HCT116 (cell line): ENCODE results near the gene PPM1H. TPM values are rescaled to one million over a fixed set of nuclear protein-coding genes. Genes with fewer than 3 reads are reported as not detected.

Experiments
- ATAC-seq: fragments of 200-7000 bp; cut with Tn5 transposase; 2 replicates; pipeline ENCODE4 v1.9.1; 2020; ENCODE audit warnings: mild to moderate bottlenecking, moderate library complexity
- BruUV-seq: library from RNA; stranded (reverse); fragments of 400-500 nt; replicated peaks from 2 replicates; lab custom pipeline; 2021; lab: Mats Ljungman, UMichigan
- CTCF ChIA-PET: fragments of 300-600 bp; sonication (Branson Sonifier 250); formaldehyde crosslinking; loops from one replicate; lab custom pipeline; 2021; ENCODE audit warnings: antibody characterized with exemption; lab: Charles Lee
- POLR2A ChIA-PET: fragments of 300-600, 350-600 bp; sonication (Branson Sonifier 250); formaldehyde crosslinking; loops from one replicate; lab custom pipeline; 2021; ENCODE audit warnings: antibody characterized with exemption; lab: Charles Lee
- RAD21 ChIA-PET, 2 experiments: fragments of 300-600 bp; sonication (Branson Sonifier 250); formaldehyde crosslinking; loops; one replicate each; lab custom pipeline; 2023; ENCODE audit warnings: low total read pairs in 2 of 2; ENCODE audit not compliant: uncharacterized antibody in 2 of 2, unreplicated experiment in 2 of 2, low non-redundant PET in 1 of 2; lab: Charles Lee
- DNase-seq: peaks from one replicate; pipeline ENCODE4 v3.0.0-alpha.2; 2010; ENCODE audit warnings: low read depth, low spot score
- H2AFZ ChIP-seq: fragments of 200-600 bp; shearing (Covaris generic), sonication (generic); 2 replicates; pipeline ENCODE4 v1.6.1; 2017; ENCODE audit warnings: low read depth, mixed run types, mixed read lengths, antibody characterized with exemption, low read length; ENCODE audit not compliant: poor library complexity, severe bottlenecking
- H3K27ac ChIP-seq: 2 replicates; pipeline ENCODE4 v1.5.1; 2012; ENCODE audit warnings: low read depth, low read length
- H3K27me3 ChIP-seq: fragments of 200-600 bp; sonication (generic); 2 replicates; pipeline ENCODE4 v1.6.1; 2016; ENCODE audit warnings: mixed run types, low read length, mixed read lengths; ENCODE audit not compliant: insufficient read depth
- H3K36me3 ChIP-seq, 2 experiments: fragments of 200-500 bp in 1 of 2; fragments of 200-600 bp in 1 of 2; sonication (Bioruptor generic) in 1 of 2; sonication (generic) in 1 of 2; 2 replicates each; pipeline versions ENCODE4 v1.5.1 to v1.6.1; 2014 to 2016; ENCODE audit warnings: low read length in 2 of 2, inconsistent platforms in 1 of 2, mixed read lengths in 1 of 2, mixed run types in 1 of 2; ENCODE audit not compliant: insufficient read depth in 2 of 2, control insufficient read depth in 1 of 2
- H3K4me1 ChIP-seq, 2 experiments: fragments of 200-600 bp in 1 of 2; sonication (generic) in 1 of 2; 2 replicates each; pipeline versions ENCODE4 v1.5.1 to v1.6.1; 2012 to 2017; ENCODE audit warnings: low read length in 2 of 2, inconsistent platforms in 1 of 2, mild to moderate bottlenecking in 1 of 2, mixed read lengths in 1 of 2, mixed run types in 1 of 2, moderate library complexity in 1 of 2; ENCODE audit not compliant: insufficient read depth in 2 of 2, control insufficient read depth in 1 of 2
- H3K4me2 ChIP-seq: fragments of 200-600 bp; sonication (generic); 2 replicates; pipeline ENCODE4 v1.6.1; 2017; ENCODE audit warnings: mixed run types, low read length, mixed read lengths
- H3K4me3 ChIP-seq, 2 experiments: fragments of 200-600 bp in 1 of 2; sonication (generic) in 1 of 2; replicated peaks in 1 of 2; 2 replicates each; pipeline ENCODE4 v1.5.1; 2011 to 2016; ENCODE audit warnings: low read length in 2 of 2, control low read depth in 1 of 2, low read depth in 1 of 2, mild to moderate bottlenecking in 1 of 2, mixed read lengths in 1 of 2, mixed run types in 1 of 2
- H3K79me2 ChIP-seq: fragments of 200-600 bp; sonication (generic); 2 replicates; pipeline ENCODE4 v1.6.1; 2017; ENCODE audit warnings: mild to moderate bottlenecking, mixed run types, low read length, moderate library complexity, mixed read lengths; ENCODE audit not compliant: insufficient read depth
- H3K9ac ChIP-seq: fragments of 200-600 bp; sonication (generic); 2 replicates; pipeline ENCODE4 v1.6.1; 2016; ENCODE audit warnings: low read length, mixed read lengths
- H3K9me2 ChIP-seq: fragments of 200-600 bp; sonication (generic), shearing (Covaris generic); 2 replicates; pipeline ENCODE4 v1.6.1; 2017; ENCODE audit warnings: mixed run types, mild to moderate bottlenecking, moderate library complexity; ENCODE audit not compliant: insufficient read depth
- H3K9me3 ChIP-seq, 2 experiments: fragments of 200-500 bp in 1 of 2; fragments of 200-600 bp in 1 of 2; sonication (Bioruptor generic) in 1 of 2; sonication (generic) in 1 of 2; 2 replicates each; pipeline ENCODE4 v1.6.1; 2014 to 2017; ENCODE audit warnings: low read length in 2 of 2, mixed read lengths in 2 of 2, inconsistent platforms in 1 of 2, low read depth in 1 of 2, mild to moderate bottlenecking in 1 of 2, mixed run types in 1 of 2, moderate library complexity in 1 of 2; ENCODE audit not compliant: control insufficient read depth in 1 of 2, insufficient read depth in 1 of 2
- H4K20me1 ChIP-seq: fragments of 200-600 bp; sonication (generic), shearing (Covaris generic); 2 replicates; pipeline ENCODE4 v1.6.1; 2017; ENCODE audit warnings: mixed run types, mild to moderate bottlenecking, moderate library complexity; ENCODE audit not compliant: insufficient read depth
- CBX3 ChIP-seq: IDR thresholded peaks from 2 replicates; pipeline ENCODE4 v1.6.1; 2012; ENCODE audit warnings: low read depth
- ELF1 ChIP-seq: IDR thresholded peaks from 2 replicates; pipeline ENCODE4 v1.6.1; 2012; ENCODE audit warnings: low read depth, borderline replicate concordance
- EZH2 ChIP-seq: fragments of 200-600 bp; sonication (generic); IDR thresholded peaks from 2 replicates; pipeline ENCODE4 v1.6.1; 2017; ENCODE audit warnings: antibody characterized with exemption, mixed run types
- FOSL1 ChIP-seq: IDR thresholded peaks from 2 replicates; pipeline ENCODE4 v1.6.1; 2012; ENCODE audit warnings: low read depth
- JUND ChIP-seq: IDR thresholded peaks from 2 replicates; pipeline ENCODE4 v1.6.1; 2012
- POLR2A ChIP-seq: IDR thresholded peaks from 2 replicates; pipeline ENCODE4 v1.7.0; 2011; ENCODE audit warnings: borderline replicate concordance; ENCODE audit not compliant: insufficient read depth, insufficient read length; ENCODE audit errors: extremely low read depth
- SIN3A ChIP-seq: IDR thresholded peaks from 2 replicates; pipeline ENCODE4 v1.6.1; 2012; ENCODE audit warnings: low read depth
- SRF ChIP-seq: IDR thresholded peaks from 2 replicates; pipeline ENCODE4 v1.6.1; 2012; ENCODE audit warnings: low read depth
- TCF7L2 ChIP-seq: IDR thresholded peaks from 2 replicates; pipeline ENCODE4 v1.7.0; 2011; ENCODE audit warnings: borderline replicate concordance, inconsistent platforms; ENCODE audit not compliant: insufficient read depth, insufficient read length; ENCODE audit errors: extremely low read depth
- ZFX ChIP-seq: fragments of 450-650 bp; IDR thresholded peaks from 2 replicates; pipeline ENCODE4 v1.6.1; 2017
- intact Hi-C: fragments of 100-400 bp; cut with micrococcal nuclease; formaldehyde crosslinking; loops from 2 replicates; pipeline ENCODE4 v1.10.0; 2022
- total RNA-seq: library from RNA; stranded (reverse); gene quantifications from one replicate; pipeline ENCODE4 v1.2.1, GENCODE V29; 2021; ENCODE audit not compliant: unreplicated experiment
- TF ChIP-seq, protein P1 (sequence below): IDR thresholded peaks from 2 replicates; pipeline ENCODE4 v1.6.1; 2012; ENCODE audit warnings: low read depth
- TF ChIP-seq, protein P2 (sequence below): IDR thresholded peaks from 2 replicates; pipeline ENCODE4 v1.6.1; 2011; ENCODE audit warnings: mild to moderate bottlenecking, low read length, moderate library complexity; ENCODE audit not compliant: insufficient replicate concordance; ENCODE audit errors: extremely low read depth
- TF ChIP-seq, protein P3 (sequence below): IDR thresholded peaks from 2 replicates; pipeline ENCODE4 v1.6.1; 2012
- TF ChIP-seq, protein P4 (sequence below): IDR thresholded peaks from 2 replicates; pipeline ENCODE4 v1.6.1; 2012

Gene PPM1H
- total RNA-seq, 1 experiment from 2014 or later = 8.0 TPM

DNA sequence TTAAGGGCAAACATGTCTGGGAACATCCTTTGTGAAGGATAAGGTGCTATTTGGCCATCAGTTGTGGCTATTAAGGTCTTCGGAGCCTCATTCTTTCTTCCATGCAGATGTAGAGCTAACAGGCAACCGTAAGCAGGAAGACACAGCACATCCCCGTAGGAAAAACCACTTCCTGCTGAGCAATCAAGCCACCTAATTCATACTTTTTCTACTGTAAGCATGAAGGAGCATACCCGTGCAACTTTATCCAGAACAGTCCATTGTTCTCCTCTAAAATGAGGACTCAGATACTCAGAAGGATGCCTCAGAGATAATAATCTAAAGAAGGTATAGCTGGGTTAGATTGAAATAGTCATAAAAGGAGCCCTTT lies 232.0 kb downstream of the PPM1H start:
- BruUV-seq = no TSS peak

DNA sequence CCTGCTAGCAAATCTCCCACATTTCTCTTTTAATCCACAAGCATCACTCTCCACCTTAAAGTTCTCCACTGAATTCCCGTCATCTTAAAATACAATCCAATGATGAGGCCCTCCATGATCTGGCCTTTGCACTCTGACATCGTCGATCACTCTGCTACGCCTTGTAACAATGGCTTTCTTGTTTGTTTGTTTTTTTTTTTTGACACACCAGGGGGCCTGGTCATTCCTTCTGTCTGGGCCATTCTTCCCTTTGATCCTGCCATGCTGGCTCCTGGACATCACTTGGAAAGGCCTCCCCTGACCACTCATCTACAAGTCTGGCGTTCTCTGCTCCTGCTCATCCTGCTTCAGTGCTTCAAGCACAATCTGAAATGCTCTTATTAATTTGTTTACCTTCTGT lies 233.5 kb downstream of the PPM1H start:
- no peaks in the 10 kb centered on the region for H3K36me3 ChIP-seq
- no peak overlapping the region for H3K27ac ChIP-seq
- POLR2A ChIA-PET = no interaction called here
- ATAC-seq = no peak
- intact Hi-C loops = no loop called here
- H3K4me1 ChIP-seq = peaks cover 10 to 35% of the 10 kb centered on the region in 2 experiments; a peak in 3 of 4 replicates
- H2AFZ ChIP-seq = no peak overlapping the region
- no peaks in the 10 kb centered on the region for H3K27me3 ChIP-seq
- no peak for DNase-seq
- no peaks in the 10 kb centered on the region for H3K9me3 ChIP-seq
- no peak overlapping the region for H3K9ac ChIP-seq
- CTCF ChIA-PET = no interaction called here
- H4K20me1 ChIP-seq = no peaks in the 10 kb centered on the region
- peak overlapping the region; percentile 34; the same call in 1 of the 2 replicates for H3K4me2 ChIP-seq
- no peaks in the 10 kb centered on the region for H3K79me2 ChIP-seq
- no peak for TF ChIP-seq SIN3A
- no peak for TF ChIP-seq JUND
- no peak for TF ChIP-seq POLR2A
- no peak for TF ChIP-seq CBX3
- no peak for TF ChIP-seq EZH2
- no peak for TF ChIP-seq ZFX
- TF ChIP-seq, protein P1, sequence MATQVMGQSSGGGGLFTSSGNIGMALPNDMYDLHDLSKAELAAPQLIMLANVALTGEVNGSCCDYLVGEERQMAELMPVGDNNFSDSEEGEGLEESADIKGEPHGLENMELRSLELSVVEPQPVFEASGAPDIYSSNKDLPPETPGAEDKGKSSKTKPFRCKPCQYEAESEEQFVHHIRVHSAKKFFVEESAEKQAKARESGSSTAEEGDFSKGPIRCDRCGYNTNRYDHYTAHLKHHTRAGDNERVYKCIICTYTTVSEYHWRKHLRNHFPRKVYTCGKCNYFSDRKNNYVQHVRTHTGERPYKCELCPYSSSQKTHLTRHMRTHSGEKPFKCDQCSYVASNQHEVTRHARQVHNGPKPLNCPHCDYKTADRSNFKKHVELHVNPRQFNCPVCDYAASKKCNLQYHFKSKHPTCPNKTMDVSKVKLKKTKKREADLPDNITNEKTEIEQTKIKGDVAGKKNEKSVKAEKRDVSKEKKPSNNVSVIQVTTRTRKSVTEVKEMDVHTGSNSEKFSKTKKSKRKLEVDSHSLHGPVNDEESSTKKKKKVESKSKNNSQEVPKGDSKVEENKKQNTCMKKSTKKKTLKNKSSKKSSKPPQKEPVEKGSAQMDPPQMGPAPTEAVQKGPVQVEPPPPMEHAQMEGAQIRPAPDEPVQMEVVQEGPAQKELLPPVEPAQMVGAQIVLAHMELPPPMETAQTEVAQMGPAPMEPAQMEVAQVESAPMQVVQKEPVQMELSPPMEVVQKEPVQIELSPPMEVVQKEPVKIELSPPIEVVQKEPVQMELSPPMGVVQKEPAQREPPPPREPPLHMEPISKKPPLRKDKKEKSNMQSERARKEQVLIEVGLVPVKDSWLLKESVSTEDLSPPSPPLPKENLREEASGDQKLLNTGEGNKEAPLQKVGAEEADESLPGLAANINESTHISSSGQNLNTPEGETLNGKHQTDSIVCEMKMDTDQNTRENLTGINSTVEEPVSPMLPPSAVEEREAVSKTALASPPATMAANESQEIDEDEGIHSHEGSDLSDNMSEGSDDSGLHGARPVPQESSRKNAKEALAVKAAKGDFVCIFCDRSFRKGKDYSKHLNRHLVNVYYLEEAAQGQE = no peak
- TF ChIP-seq, protein P2, sequence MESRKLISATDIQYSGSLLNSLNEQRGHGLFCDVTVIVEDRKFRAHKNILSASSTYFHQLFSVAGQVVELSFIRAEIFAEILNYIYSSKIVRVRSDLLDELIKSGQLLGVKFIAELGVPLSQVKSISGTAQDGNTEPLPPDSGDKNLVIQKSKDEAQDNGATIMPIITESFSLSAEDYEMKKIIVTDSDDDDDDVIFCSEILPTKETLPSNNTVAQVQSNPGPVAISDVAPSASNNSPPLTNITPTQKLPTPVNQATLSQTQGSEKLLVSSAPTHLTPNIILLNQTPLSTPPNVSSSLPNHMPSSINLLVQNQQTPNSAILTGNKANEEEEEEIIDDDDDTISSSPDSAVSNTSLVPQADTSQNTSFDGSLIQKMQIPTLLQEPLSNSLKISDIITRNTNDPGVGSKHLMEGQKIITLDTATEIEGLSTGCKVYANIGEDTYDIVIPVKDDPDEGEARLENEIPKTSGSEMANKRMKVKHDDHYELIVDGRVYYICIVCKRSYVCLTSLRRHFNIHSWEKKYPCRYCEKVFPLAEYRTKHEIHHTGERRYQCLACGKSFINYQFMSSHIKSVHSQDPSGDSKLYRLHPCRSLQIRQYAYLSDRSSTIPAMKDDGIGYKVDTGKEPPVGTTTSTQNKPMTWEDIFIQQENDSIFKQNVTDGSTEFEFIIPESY = no peak
- TF ChIP-seq ELF1 = no peak
- TF ChIP-seq, protein P3, sequence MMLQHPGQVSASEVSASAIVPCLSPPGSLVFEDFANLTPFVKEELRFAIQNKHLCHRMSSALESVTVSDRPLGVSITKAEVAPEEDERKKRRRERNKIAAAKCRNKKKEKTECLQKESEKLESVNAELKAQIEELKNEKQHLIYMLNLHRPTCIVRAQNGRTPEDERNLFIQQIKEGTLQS = no peak
- TF ChIP-seq TCF7L2 = no peak
- TF ChIP-seq, all 23 proteins: peak for 0
- Histone ChIP-seq H3K9me2 (no peaks in the 10 kb centered on the region), H3K4me3 (no peak overlapping the region)
- BruUV-seq = no TSS peak
- RAD21 ChIA-PET = no interaction called here

More for the DNA sequence above, 232.0 kb downstream of the PPM1H start:
- H2AFZ ChIP-seq = no peak overlapping the region
- H3K9ac ChIP-seq = peak overlapping the region; percentile 26
- H3K27ac ChIP-seq = no peak overlapping the region
- no peaks in the 10 kb centered on the region for H3K36me3 ChIP-seq
- H3K27me3 ChIP-seq = no peaks in the 10 kb centered on the region
- H3K9me3 ChIP-seq = no peaks in the 10 kb centered on the region
- intact Hi-C loops = no loop called here
- H3K4me1 ChIP-seq = peaks cover 10 to 35% of the 10 kb centered on the region in 2 experiments; a peak in 3 of 4 replicates
- peak overlapping the region in 1 of 2 experiments; percentile 10; a peak in 1 of 4 replicates for H3K4me3 ChIP-seq
- H3K79me2 ChIP-seq = no peaks in the 10 kb centered on the region
- ATAC-seq = peak; percentile 57
- RAD21 ChIA-PET = interaction anchor here in 1 of 2 experiments (0.8 kb wide), 1 partner anchor 22 kb away, joined by 3 read pairs; no protein-coding TSS in a partner anchor
- peak overlapping the region; percentile 64 for H3K4me2 ChIP-seq
- POLR2A ChIA-PET = no interaction called here
- TF ChIP-seq ZFX = no peak
- peak; percentile 5; the same call in 1 of the 2 replicates for TF ChIP-seq JUND
- no peak for TF ChIP-seq SRF
- 0 out of 2 replicates have a peak, but pooled peaks have one; percentile 11 for TF ChIP-seq ELF1
- TF ChIP-seq, protein P4, sequence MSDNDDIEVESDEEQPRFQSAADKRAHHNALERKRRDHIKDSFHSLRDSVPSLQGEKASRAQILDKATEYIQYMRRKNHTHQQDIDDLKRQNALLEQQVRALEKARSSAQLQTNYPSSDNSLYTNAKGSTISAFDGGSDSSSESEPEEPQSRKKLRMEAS = peak; percentile 13; the same call in 1 of the 2 replicates
- 0 out of 2 replicates have a peak, but pooled peaks have one; percentile 6 for TF ChIP-seq FOSL1
- TF ChIP-seq, all 23 proteins: peak for 4
- DNase-seq = no peak
- no peaks in the 10 kb centered on the region for H3K9me2 ChIP-seq
- CTCF ChIA-PET = no interaction called here
- H4K20me1 ChIP-seq = no peaks in the 10 kb centered on the region
